HL-60 (cell line): ENCODE data around the gene CD4.

ENCODE experiments used
- DNase-seq, 2 experiments: peaks; one replicate each; pipeline ENCODE4 v3.0.0-alpha.2; 2010 to 2020; ENCODE audit warnings: low read depth in 1 of 2, low spot score in 1 of 2
- H3K27ac ChIP-seq: fragments of 250-450 bp; sonication (Bioruptor Pico); replicated peaks from 2 replicates; pipeline ENCODE4 v1.5.1; 2020; ENCODE audit warnings: mild to moderate bottlenecking, moderate library complexity
- H3K27me3 ChIP-seq: fragments of 250-450 bp; sonication (Bioruptor Pico); 2 replicates; pipeline ENCODE4 v1.5.1; 2021; ENCODE audit warnings: mild to moderate bottlenecking, moderate library complexity; ENCODE audit not compliant: insufficient read depth, poor library complexity, severe bottlenecking
- H3K4me3 ChIP-seq: replicated peaks from 2 replicates; pipeline ENCODE4 v1.5.1; 2011; ENCODE audit warnings: mild to moderate bottlenecking, control low read depth, low read length; ENCODE audit not compliant: insufficient read depth
- CTCF ChIP-seq: IDR thresholded peaks from one replicate; pipeline ENCODE4 v1.5.1; 2011; ENCODE audit warnings: low read length, control low read depth, inconsistent platforms; ENCODE audit not compliant: insufficient read depth
- GABPA ChIP-seq: IDR thresholded peaks from 2 replicates; pipeline ENCODE4 v1.6.1; 2012; ENCODE audit warnings: low read depth
- POLR2AphosphoS5 ChIP-seq: IDR thresholded peaks from 2 replicates; pipeline ENCODE4 v1.6.1; 2012; ENCODE audit warnings: low read depth
- REST ChIP-seq: IDR thresholded peaks from 2 replicates; pipeline ENCODE4 v1.6.1; 2012; ENCODE audit warnings: low read depth; ENCODE audit not compliant: insufficient replicate concordance
- SPI1 ChIP-seq: IDR thresholded peaks from 2 replicates; pipeline ENCODE4 v1.6.1; 2012; ENCODE audit warnings: low read depth, mild to moderate bottlenecking, borderline replicate concordance

Gene CD4

GRCh38 chr12:6825398-6826124 is 36.2 kb downstream of the CD4 start:
- peaks cover 33% of the 10 kb centered on the region for H3K27me3 ChIP-seq
- no peak overlapping the region for H3K4me3 ChIP-seq
- TF ChIP-seq CTCF (peak; percentile 96), REST (no peak)
- peak; percentile 67 to 82 for DNase-seq
- H3K27ac ChIP-seq: no peak overlapping the region

- TF ChIP-seq POLR2AphosphoS5: no peak
- no peak for TF ChIP-seq CTCF
- TF ChIP-seq REST: no peak
- TF ChIP-seq GABPA: no peak
- no peak for TF ChIP-seq SPI1
- peaks cover 33% of the 10 kb centered on the region for H3K27me3 ChIP-seq
These were observed 36.9 kb downstream of the CD4 start for GRCh38 chr12:6826125-6826733.

GRCh38 chr12:6826734-6827436 is 37.6 kb downstream of the CD4 start:
- Histone ChIP-seq H3K27ac (no peak overlapping the region), H3K27me3 (peaks cover 31% of the 10 kb centered on the region), H3K4me3 (no peak overlapping the region)
- TF ChIP-seq SPI1 (no peak), GABPA (no peak), REST (no peak), POLR2AphosphoS5 (no peak), CTCF (no peak)
- no peak for DNase-seq

More at GRCh38 chr12:6826125-6826733, 36.9 kb downstream of the CD4 start:
- Histone ChIP-seq H3K27ac (no peak overlapping the region), H3K4me3 (no peak overlapping the region)
- no peak for DNase-seq
